DND-41 (cell line): ENCODE measurements around the gene CNTNAP5.

Experiments used
- ATAC-seq: fragments of 200-7000 bp; cut with Tn5 transposase; 3 replicates; pipeline ENCODE4 v1.9.1; 2021; ENCODE audit warnings: low read depth; ENCODE audit not compliant: insufficient read depth
- DNase-seq: peaks from one replicate; pipeline ENCODE4 v3.0.0-alpha.2; 2020
- H2AFZ ChIP-seq: 2 replicates; pipeline ENCODE4 v1.6.0; 2012; ENCODE audit warnings: low read depth, low read length
- H3K27ac ChIP-seq: 2 replicates; pipeline ENCODE4 v1.5.1; 2012; ENCODE audit warnings: low read length, inconsistent platforms
- H3K27me3 ChIP-seq: fragments of 200-600 bp; sonication (generic); 2 replicates; pipeline ENCODE4 v1.6.0; 2012; ENCODE audit warnings: low read length, mild to moderate bottlenecking, inconsistent platforms; ENCODE audit not compliant: insufficient read depth, poor library complexity
- H3K36me3 ChIP-seq: 2 replicates; pipeline ENCODE4 v1.5.1; 2012; ENCODE audit warnings: low read length, inconsistent platforms; ENCODE audit not compliant: insufficient read depth
- H3K4me1 ChIP-seq: 2 replicates; pipeline ENCODE4 v1.5.1; 2012; ENCODE audit warnings: mild to moderate bottlenecking, low read length; ENCODE audit not compliant: insufficient read depth
- H3K4me2 ChIP-seq: 2 replicates; pipeline ENCODE4 v1.6.0; 2012; ENCODE audit warnings: mild to moderate bottlenecking, moderate library complexity, low read length, inconsistent platforms; ENCODE audit not compliant: insufficient read depth
- H3K4me3 ChIP-seq, 2 experiments: fragments of 200-600 bp in 1 of 2; shearing (Covaris generic) in 1 of 2; 2 replicates each; pipeline ENCODE4 v1.5.1; 2012 to 2016; ENCODE audit warnings: inconsistent platforms in 2 of 2, low read length in 2 of 2, mild to moderate bottlenecking in 2 of 2, low read depth in 1 of 2, moderate library complexity in 1 of 2
- H3K79me2 ChIP-seq: 2 replicates; pipeline ENCODE4 v1.6.0; 2012; ENCODE audit warnings: low read length, inconsistent platforms; ENCODE audit not compliant: insufficient read depth
- H3K9ac ChIP-seq: 2 replicates; pipeline ENCODE4 v1.6.0; 2012; ENCODE audit warnings: low read depth, mild to moderate bottlenecking, inconsistent platforms, low read length, moderate library complexity
- H3K9me3 ChIP-seq: 2 replicates; pipeline ENCODE4 v1.5.1; 2012; ENCODE audit warnings: low read length, moderate library complexity, mild to moderate bottlenecking, inconsistent platforms; ENCODE audit not compliant: insufficient read depth, severe bottlenecking
- H4K20me1 ChIP-seq: 2 replicates; pipeline ENCODE4 v1.6.0; 2012; ENCODE audit warnings: low read length; ENCODE audit not compliant: insufficient read depth
- CTCF ChIP-seq: IDR thresholded peaks from 2 replicates; pipeline ENCODE4 v1.5.1; 2012; ENCODE audit warnings: borderline replicate concordance, low read length, moderate library complexity, mild to moderate bottlenecking; ENCODE audit not compliant: poor library complexity, severe bottlenecking; ENCODE audit errors: extremely low read depth
- EZH2 ChIP-seq: IDR thresholded peaks from 3 replicates; pipeline ENCODE4 v1.6.1; 2012; ENCODE audit warnings: borderline replicate concordance, low read depth, mild to moderate bottlenecking, moderate library complexity, low read length, inconsistent platforms; ENCODE audit not compliant: severe bottlenecking

The CNTNAP5 gene

GRCh38 chr2:124315221-124315880 is 290.3 kb downstream of the CNTNAP5 start:
- TF ChIP-seq EZH2 (no peak), CTCF (no peak)
- DNase-seq (no peak), ATAC-seq (no peak)
- Histone ChIP-seq H3K4me2 (no peak overlapping the region), H3K36me3 (no peaks in the 10 kb centered on the region), H3K27me3 (no peaks in the 10 kb centered on the region), H3K9ac (no peak overlapping the region), H2AFZ (no peak overlapping the region), H3K4me3 (no peak overlapping the region), H4K20me1 (no peaks in the 10 kb centered on the region), H3K79me2 (no peaks in the 10 kb centered on the region), H3K4me1 (no peaks in the 10 kb centered on the region), H3K9me3 (no peaks in the 10 kb centered on the region), H3K27ac (no peak overlapping the region)

GRCh38 chr2:124316133-124316532 is 291.0 kb downstream of the CNTNAP5 start:
- no peak overlapping the region for H3K9ac ChIP-seq
- no peaks in the 10 kb centered on the region for H3K36me3 ChIP-seq
- ATAC-seq: no peak
- no peaks in the 10 kb centered on the region for H3K9me3 ChIP-seq
- no peak overlapping the region for H3K27ac ChIP-seq
- H2AFZ ChIP-seq: no peak overlapping the region
- no peak for TF ChIP-seq EZH2
- TF ChIP-seq CTCF: no peak
- H3K4me1 ChIP-seq: no peaks in the 10 kb centered on the region
- H3K4me2 ChIP-seq: no peak overlapping the region
- DNase-seq: no peak
- no peak overlapping the region for H3K4me3 ChIP-seq
- no peaks in the 10 kb centered on the region for H3K79me2 ChIP-seq
- no peaks in the 10 kb centered on the region for H3K27me3 ChIP-seq
- no peaks in the 10 kb centered on the region for H4K20me1 ChIP-seq

- Histone ChIP-seq H3K27me3 (no peaks in the 10 kb centered on the region), H3K9ac (no peak overlapping the region), H4K20me1 (no peaks in the 10 kb centered on the region), H3K4me3 (no peak overlapping the region), H3K4me1 (no peaks in the 10 kb centered on the region), H2AFZ (no peak overlapping the region), H3K79me2 (no peaks in the 10 kb centered on the region), H3K36me3 (no peaks in the 10 kb centered on the region), H3K27ac (no peak overlapping the region), H3K4me2 (no peak overlapping the region), H3K9me3 (no peaks in the 10 kb centered on the region)
- ATAC-seq (no peak), DNase-seq (no peak)
- TF ChIP-seq CTCF (no peak), EZH2 (no peak)
These were observed 292.0 kb downstream of the CNTNAP5 start for GRCh38 chr2:124316881-124317605.
